Endothelial cell of umbilical vein (primary cell): ENCODE results near the gene TTBK1. TPM values are rescaled to one million over a fixed set of nuclear protein-coding genes. Genes with fewer than 3 reads are reported as not detected.

ENCODE experiments used
- BruUV-seq: library from RNA; stranded (reverse); fragments of 400-500 nt; replicated peaks from 2 replicates; lab custom pipeline; 2021; lab: Mats Ljungman, UMichigan
- CTCF ChIA-PET: fragments of 300-600, 350-600 bp; sonication (Branson Sonifier 250); formaldehyde crosslinking; loops from one replicate; lab custom pipeline; 2021; ENCODE audit warnings: antibody characterized with exemption, inconsistent platforms; lab: Charles Lee
- POLR2A ChIA-PET: fragments of 300-600, 350-600 bp; sonication (Branson Sonifier 250); formaldehyde crosslinking; loops from one replicate; lab custom pipeline; 2021; ENCODE audit warnings: antibody characterized with exemption, inconsistent platforms; lab: Charles Lee
- DNase-seq: peaks from one replicate; pipeline ENCODE4 v3.0.0-alpha.2; 2011; ENCODE audit warnings: low read depth, low spot score
- FAIRE-seq: peaks from 2 replicates; lab custom pipeline; 2011; peaks lifted over from hg19 to GRCh38; lab: Jason Lieb, UNC
- H2AFZ ChIP-seq: 2 replicates; pipeline ENCODE4 v1.6.0; 2012; ENCODE audit warnings: low read depth, low read length, control low read depth, inconsistent platforms
- H3K27ac ChIP-seq: 2 replicates; pipeline ENCODE4 v1.5.1; 2011; ENCODE audit warnings: low read depth, mild to moderate bottlenecking, control low read depth, low read length, moderate library complexity; ENCODE audit not compliant: insufficient read depth
- H3K27me3 ChIP-seq, 2 experiments: 2 replicates each; pipeline versions ENCODE4 v1.6.0 to v1.6.1; 2011; ENCODE audit warnings: low read length in 2 of 2, mixed read lengths in 1 of 2; ENCODE audit not compliant: control insufficient read depth in 2 of 2, insufficient read depth in 2 of 2
- H3K36me3 ChIP-seq, 2 experiments: 2 replicates in 1 of 2; 3 replicates in 1 of 2; pipeline ENCODE4 v1.5.1; 2011; ENCODE audit warnings: low read length in 2 of 2, mild to moderate bottlenecking in 1 of 2, moderate library complexity in 1 of 2; ENCODE audit not compliant: control insufficient read depth in 2 of 2, insufficient read depth in 2 of 2; ENCODE audit errors: extremely low read depth in 1 of 2
- H3K4me1 ChIP-seq: 3 replicates; pipeline ENCODE4 v1.5.1; 2011; ENCODE audit warnings: mild to moderate bottlenecking, low read length; ENCODE audit not compliant: control insufficient read depth, insufficient read depth; ENCODE audit errors: extremely low read depth
- H3K4me2 ChIP-seq: 2 replicates; pipeline ENCODE4 v1.6.1; 2011; ENCODE audit warnings: low read length, control low read depth, mixed read lengths; ENCODE audit not compliant: insufficient read depth
- H3K4me3 ChIP-seq, 3 experiments: fragments of 200-600 bp in 1 of 3; sonication (generic), shearing (Covaris generic) in 1 of 3; replicated peaks in 1 of 3; 2 replicates each; pipeline ENCODE4 v1.5.1; 2011 to 2016; ENCODE audit warnings: control low read depth in 3 of 3, low read length in 3 of 3, mild to moderate bottlenecking in 2 of 3, inconsistent platforms in 1 of 3, low read depth in 1 of 3, moderate library complexity in 1 of 3; ENCODE audit not compliant: insufficient read depth in 1 of 3
- H3K79me2 ChIP-seq: 2 replicates; pipeline ENCODE4 v1.6.0; 2012; ENCODE audit warnings: low read length, inconsistent platforms; ENCODE audit not compliant: control insufficient read depth, insufficient read depth
- H3K9ac ChIP-seq: replicated peaks from 2 replicates; pipeline ENCODE3; 2011; ENCODE audit warnings: low read length, control low read depth; ENCODE audit not compliant: insufficient read depth; ENCODE audit errors: extremely low read depth
- H3K9me1 ChIP-seq: replicated peaks from 3 replicates; pipeline ENCODE4 v1.6.0; 2011; ENCODE audit warnings: mild to moderate bottlenecking, low read length; ENCODE audit not compliant: control insufficient read depth, insufficient read depth; ENCODE audit errors: extremely low read depth
- H3K9me3 ChIP-seq: replicated peaks from 2 replicates; pipeline ENCODE4 v1.5.1; 2012; ENCODE audit warnings: low read length, inconsistent platforms; ENCODE audit not compliant: control insufficient read depth, insufficient read depth
- H4K20me1 ChIP-seq: replicated peaks from 2 replicates; pipeline ENCODE3; 2011; ENCODE audit warnings: mild to moderate bottlenecking, low read length; ENCODE audit not compliant: control insufficient read depth, insufficient read depth; ENCODE audit errors: extremely low read depth
- EZH2 ChIP-seq: IDR thresholded peaks from 2 replicates; pipeline ENCODE4 v1.6.1; 2012; ENCODE audit warnings: borderline replicate concordance, low read depth, mild to moderate bottlenecking, moderate library complexity, low read length, inconsistent platforms; ENCODE audit not compliant: severe bottlenecking
- FOS ChIP-seq: IDR thresholded peaks from 2 replicates; pipeline ENCODE4 v1.6.1; 2011; ENCODE audit warnings: mild to moderate bottlenecking, low read length, moderate library complexity, borderline replicate concordance; ENCODE audit not compliant: insufficient read depth
- GATA2 ChIP-seq: IDR thresholded peaks from 2 replicates; pipeline ENCODE4 v1.7.0; 2011; ENCODE audit warnings: low read depth, mild to moderate bottlenecking, moderate library complexity, mixed read lengths, low read length; ENCODE audit not compliant: insufficient read length, insufficient read depth
- JUN ChIP-seq: IDR thresholded peaks from 2 replicates; pipeline ENCODE4 v1.6.1; 2011; ENCODE audit warnings: borderline replicate concordance, low read depth; ENCODE audit not compliant: insufficient read length, insufficient read depth
- MYC ChIP-seq: IDR thresholded peaks from one replicate; pipeline ENCODE4 v1.6.1; 2011; ENCODE audit warnings: mild to moderate bottlenecking, low read depth, low read length
- POLR2A ChIP-seq: IDR thresholded peaks from 2 replicates; pipeline ENCODE4 v1.6.1; 2012; ENCODE audit warnings: low read depth, mild to moderate bottlenecking, control low read depth, low read length
- POLR2AphosphoS5 ChIP-seq: IDR thresholded peaks from 2 replicates; pipeline ENCODE4 v1.6.1; 2012; ENCODE audit warnings: low read depth, mild to moderate bottlenecking, control low read depth, low read length, moderate library complexity; ENCODE audit not compliant: insufficient read depth
- dilution Hi-C: fragments of 300-500 bp; cut with MboI; formaldehyde crosslinking; loops from one replicate; pipeline ENCODE4 v1.15.0; 2019; ENCODE audit warnings: low sequenced_read_pairs; ENCODE audit not compliant: extremely low pct_ligation_motif_present
- intact Hi-C: fragments of 100-400 bp; cut with micrococcal nuclease; formaldehyde crosslinking; loops from one replicate; pipeline ENCODE4 v1.10.0; 2022
- polyA plus RNA-seq, 4 experiments: library from polyadenylated mRNA; depleted of rRNA in 3 of 4; stranded (reverse) in 3 of 4; unstranded in 1 of 4; fragments of >200 nt; gene quantifications; 2 replicates each; pipeline versions ENCODE4 v1.2.1 to v1.2.3, GENCODE V29; 2011 to 2012; ENCODE audit warnings: missing spikeins in 1 of 4
- total RNA-seq: library from RNA; stranded (reverse); gene quantifications from 2 replicates; pipeline ENCODE4 v1.2.3, GENCODE V29; 2021
- TF ChIP-seq, protein P1 (sequence below), 2 donors: IDR thresholded peaks; 1 replicate in 1 of 2; 2 replicates in 1 of 2; pipeline ENCODE4 v1.5.1; 2011; ENCODE audit warnings: low read length in 2 of 2, mild to moderate bottlenecking in 2 of 2, moderate library complexity in 2 of 2, control low read depth in 1 of 2, inconsistent platforms in 1 of 2, low read depth in 1 of 2; ENCODE audit not compliant: insufficient read depth in 1 of 2; ENCODE audit errors: extremely low read depth in 1 of 2
- TF ChIP-seq, protein P2 (sequence below): IDR thresholded peaks from 2 replicates; pipeline ENCODE4 v1.6.1; 2011; ENCODE audit not compliant: insufficient read depth, insufficient read length

Gene TTBK1
- total and polyA plus RNA-seq, 2 donors (not counting 3 experiments of a cell fraction or from before 2014, with no cell fraction given) = 0.06 TPM; not detected in 1

DNA sequence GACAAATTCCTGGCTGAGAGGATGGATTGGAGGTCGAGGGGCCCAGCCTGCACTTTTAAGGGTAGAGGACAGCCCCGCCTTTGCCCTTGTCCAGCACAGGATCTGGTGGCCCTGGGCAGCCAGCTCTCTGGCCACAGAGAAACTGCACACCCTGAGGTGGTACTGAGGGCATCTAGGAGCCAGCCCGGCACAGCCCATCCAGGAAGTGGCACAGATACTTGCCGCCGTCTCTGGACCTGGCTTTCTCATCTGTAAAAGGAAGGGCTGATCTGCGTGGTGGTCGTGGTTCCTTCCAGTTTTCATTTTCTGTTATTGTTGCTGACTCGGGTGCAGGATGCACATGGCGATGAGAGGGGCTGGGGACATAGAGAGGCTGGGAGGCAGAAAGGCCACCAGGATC lies 38.8 kb downstream of the TTBK1 start:
- Histone ChIP-seq H3K27me3 (peaks cover 16 to 28% of the 10 kb centered on the region in 2 experiments), H3K9ac (no peak overlapping the region), H3K9me3 (no peaks in the 10 kb centered on the region), H3K9me1 (no peaks in the 10 kb centered on the region), H3K4me1 (no peaks in the 10 kb centered on the region), H4K20me1 (no peaks in the 10 kb centered on the region), H3K4me2 (no peak overlapping the region), H2AFZ (no peak overlapping the region), H3K4me3 (no peak overlapping the region), H3K36me3 (no peaks in the 10 kb centered on the region), H3K27ac (no peak overlapping the region), H3K79me2 (no peaks in the 10 kb centered on the region)
- BruUV-seq = no TSS peak
- intact Hi-C loops = no loop called here
- dilution Hi-C loops = no loop called here
- DNase-seq (no peak), FAIRE-seq (no peak)
- TF ChIP-seq JUN (no peak), EZH2 (no peak), FOS (no peak), GATA2 (no peak), POLR2A (no peak), MYC (no peak), POLR2AphosphoS5 (no peak)
- TF ChIP-seq, protein P1, sequence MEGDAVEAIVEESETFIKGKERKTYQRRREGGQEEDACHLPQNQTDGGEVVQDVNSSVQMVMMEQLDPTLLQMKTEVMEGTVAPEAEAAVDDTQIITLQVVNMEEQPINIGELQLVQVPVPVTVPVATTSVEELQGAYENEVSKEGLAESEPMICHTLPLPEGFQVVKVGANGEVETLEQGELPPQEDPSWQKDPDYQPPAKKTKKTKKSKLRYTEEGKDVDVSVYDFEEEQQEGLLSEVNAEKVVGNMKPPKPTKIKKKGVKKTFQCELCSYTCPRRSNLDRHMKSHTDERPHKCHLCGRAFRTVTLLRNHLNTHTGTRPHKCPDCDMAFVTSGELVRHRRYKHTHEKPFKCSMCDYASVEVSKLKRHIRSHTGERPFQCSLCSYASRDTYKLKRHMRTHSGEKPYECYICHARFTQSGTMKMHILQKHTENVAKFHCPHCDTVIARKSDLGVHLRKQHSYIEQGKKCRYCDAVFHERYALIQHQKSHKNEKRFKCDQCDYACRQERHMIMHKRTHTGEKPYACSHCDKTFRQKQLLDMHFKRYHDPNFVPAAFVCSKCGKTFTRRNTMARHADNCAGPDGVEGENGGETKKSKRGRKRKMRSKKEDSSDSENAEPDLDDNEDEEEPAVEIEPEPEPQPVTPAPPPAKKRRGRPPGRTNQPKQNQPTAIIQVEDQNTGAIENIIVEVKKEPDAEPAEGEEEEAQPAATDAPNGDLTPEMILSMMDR (IDR thresholded peaks at IDR 0.05; ENCODE audit: extremely low read depth in 1 of 2, insufficient read depth in 1 of 2, low read depth in 1 of 2, low read length in 2 of 2) = no peak
- TF ChIP-seq, protein P2, sequence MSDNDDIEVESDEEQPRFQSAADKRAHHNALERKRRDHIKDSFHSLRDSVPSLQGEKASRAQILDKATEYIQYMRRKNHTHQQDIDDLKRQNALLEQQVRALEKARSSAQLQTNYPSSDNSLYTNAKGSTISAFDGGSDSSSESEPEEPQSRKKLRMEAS = no peak
- ChIA-PET POLR2A (no interaction called here), CTCF (interaction anchor here (0.8 to 2.0 kb wide), 3 partner anchors 15 to 53 kb away, joined by 4 to 5 read pairs (median 4); partner anchors contain the start of genes DNPH1 and SLC22A7)
